SH-SY5Y (cell line): Measurements from ENCODE around the gene HNF1A.

ENCODE experiments used
- GATA2 ChIP-seq: IDR thresholded peaks from 2 replicates; pipeline ENCODE4 v1.6.1; 2011; ENCODE audit warnings: mild to moderate bottlenecking, low read depth, low read length
- GATA3 ChIP-seq: IDR thresholded peaks from 2 replicates; pipeline ENCODE4 v1.6.1; 2011; ENCODE audit warnings: low read depth, mild to moderate bottlenecking, low read length, moderate library complexity

The HNF1A gene

DNA sequence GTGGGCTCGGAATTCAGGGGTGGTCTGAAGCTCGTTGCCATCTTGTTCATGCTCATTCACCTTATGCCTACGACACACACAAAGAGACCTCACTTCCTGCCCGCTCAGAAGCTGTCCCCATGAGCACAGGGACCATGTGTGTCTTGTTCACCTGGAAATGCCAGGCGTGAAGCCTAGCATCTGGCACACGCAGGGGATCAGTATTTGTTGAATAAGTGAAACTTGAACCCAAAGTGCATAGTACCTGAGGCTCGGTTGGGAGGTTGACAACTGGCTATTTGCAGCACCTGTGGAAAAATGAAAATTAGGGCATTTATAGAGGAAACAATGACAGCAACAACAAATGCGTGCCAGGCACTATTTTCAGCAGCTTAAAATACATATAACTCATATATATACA, 32.5 kb downstream of the HNF1A start:
- TF ChIP-seq GATA2 (no peak), GATA3 (no peak)

DNA sequence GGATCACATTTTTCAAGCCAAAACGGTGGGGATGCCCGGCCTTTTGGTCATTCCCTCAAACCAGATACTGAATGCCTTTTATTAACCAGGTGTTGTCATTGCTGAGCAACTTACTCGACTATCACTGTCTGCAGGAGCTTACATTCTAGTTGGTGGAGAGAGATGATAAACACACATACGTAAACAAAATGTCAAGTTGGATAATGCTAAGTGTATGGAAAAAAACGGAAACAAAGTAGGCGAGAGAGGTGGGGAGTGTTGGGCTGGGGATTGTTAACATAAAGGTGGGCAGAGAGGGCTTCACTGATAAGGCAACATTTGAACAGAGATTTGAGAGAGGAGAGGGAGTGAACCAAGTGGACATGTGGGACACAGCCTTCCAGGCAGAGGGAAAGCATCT, 33.5 kb downstream of the HNF1A start:
- TF ChIP-seq GATA2 (no peak), GATA3 (no peak)

DNA sequence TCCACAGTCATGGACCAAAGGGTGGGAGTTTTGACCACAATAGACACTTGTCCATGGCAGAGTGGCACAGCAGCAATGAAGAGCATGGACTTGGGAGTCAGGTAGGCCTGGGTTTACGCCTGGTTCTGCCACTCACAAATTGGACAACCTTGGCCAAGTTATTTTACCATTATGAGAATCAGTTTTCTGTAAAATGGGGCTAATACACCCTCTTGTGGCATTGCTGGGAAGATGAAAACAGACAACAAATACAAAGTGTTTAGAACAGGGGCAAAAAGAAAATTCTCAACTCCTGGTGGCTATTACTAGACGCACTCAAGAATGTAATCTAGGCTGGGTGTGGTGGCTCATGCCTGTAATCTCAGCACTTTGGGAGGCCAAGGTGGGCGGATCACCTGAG, 35.4 kb downstream of the HNF1A start:
- TF ChIP-seq GATA2 (no peak), GATA3 (no peak)

DNA sequence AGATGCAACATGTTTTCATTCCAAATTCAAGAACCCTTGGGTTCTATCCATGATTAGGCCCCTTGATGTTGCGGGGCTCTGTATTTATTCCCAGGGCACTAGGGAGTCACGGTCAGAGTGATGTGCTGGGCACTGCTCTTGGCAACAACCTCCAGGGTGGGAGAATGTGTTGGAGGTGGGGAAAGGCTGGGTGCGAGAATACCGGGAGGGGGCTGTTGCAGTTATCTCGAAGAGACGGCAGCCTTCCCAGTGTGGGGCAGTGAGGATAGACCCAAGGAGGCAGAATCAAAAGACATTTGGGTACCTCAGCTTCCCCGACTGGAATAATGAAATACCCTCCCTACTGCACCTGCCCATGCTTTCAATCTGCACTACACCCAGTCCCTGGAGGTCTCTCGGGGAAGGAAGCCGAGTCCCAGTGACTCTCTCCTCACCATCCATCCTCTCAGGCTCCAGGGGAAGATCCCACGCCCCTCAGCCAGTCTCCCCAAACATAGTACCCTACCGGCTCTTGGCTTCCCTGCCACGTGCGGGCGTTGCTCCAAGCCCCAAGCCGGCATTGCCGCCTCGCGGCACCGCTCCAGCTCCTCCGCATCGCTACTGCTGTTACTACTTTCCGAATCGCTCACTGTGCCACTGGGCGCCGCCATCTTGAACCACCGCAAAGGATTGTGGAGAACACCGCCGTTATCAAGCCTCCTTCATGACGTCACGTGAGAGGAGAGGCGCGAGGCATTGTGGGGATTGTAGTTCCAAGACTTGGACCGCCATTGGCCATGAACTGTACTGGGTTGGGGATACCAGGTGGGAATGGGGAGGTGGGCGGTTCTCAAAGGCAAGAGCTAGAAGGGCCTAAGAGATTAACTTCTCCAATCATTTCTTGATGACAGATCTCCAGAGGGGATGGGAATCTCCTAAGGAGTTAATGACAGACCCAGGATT, 37.8 kb downstream of the HNF1A start, which contains the start of gene C12orf43:
C12orf43 (minus strand) TSS at position 663 of the 942 bp plus-strand sequence; CDS start at position 650, 13 bp downstream.
- no peak for TF ChIP-seq GATA2
- no peak for TF ChIP-seq GATA3

DNA sequence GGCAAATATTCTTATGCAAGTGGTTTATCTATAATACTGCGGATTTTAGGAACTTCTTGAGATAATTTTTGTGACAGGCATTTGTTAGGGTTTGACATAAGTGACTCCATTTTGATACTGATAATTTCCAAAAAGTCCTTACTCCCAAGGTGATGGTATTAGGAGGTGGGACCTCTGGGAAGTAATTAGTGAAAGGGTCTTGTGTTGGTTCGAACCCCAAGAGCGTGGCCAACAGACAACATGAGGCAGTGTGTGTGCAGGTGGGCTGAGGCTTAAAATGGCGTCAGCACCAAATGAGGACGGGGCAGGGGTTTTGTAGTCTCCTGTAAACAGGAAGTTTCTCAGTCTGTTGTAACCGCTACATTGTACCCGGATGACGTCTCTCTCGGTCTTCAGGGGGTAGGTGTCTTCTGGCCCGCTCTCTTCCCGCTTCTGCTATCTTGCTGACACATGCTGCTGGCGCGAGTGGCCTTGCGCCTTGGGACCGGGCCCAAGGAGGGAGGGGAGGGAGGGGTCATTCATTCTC, 39.7 kb downstream of the HNF1A start:
- no peak for TF ChIP-seq GATA3
- TF ChIP-seq GATA2: no peak

DNA sequence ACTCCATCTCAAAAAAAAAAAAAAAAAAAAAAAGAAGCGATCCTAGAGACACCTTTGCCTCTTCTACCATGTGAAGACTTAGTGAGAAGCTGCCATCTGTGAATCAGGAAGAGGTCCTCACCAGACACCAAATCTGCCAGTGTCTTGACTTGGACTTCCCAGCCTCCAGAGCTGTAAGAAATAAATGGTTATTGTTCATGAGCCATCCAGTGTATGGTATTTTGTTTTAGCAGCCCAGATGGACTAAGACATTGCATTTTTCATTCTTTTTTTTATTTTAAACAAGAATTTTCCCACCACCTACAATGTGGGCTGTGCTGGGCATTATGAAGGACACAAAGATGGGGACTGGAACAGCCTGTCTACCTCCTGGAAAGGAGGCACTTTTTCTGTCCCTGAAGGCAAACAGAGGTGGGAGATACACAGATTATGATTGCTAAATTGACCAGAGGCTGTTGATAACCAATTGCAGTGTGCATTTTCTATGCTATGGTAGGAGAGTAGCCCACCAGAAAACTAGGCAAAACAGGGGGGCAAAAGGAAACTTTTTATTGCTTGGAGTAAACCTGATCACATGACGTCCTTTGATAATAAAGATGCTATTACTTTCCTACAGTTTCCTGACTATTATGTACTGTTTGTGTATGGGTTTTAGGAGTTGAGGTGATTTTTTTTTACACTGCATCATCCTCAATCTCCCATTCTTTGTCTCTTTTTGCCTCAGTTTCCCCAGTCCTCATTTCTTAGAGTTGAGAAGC, 40.7 kb downstream of the HNF1A start:
- TF ChIP-seq GATA3 (no peak), GATA2 (no peak)

DNA sequence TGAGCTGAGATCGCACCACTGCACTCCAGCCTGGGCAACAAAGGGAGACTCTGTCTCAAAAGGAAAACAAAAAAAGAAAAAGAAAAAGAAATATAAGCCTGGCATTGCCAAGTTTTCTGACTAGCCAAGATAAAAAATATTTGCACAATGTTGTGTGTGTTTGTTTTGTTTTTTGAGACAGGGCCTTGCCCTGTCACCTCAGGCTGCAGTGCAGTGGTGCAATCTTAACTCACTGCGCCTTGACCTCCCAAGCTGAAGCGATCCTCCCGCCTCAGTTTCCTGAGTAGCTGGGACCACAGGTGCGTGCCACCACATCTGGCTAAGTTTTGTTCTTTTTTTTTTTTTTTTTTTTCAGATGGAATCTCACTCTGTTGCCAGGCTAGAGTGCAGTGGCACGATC, 43.4 kb downstream of the HNF1A start:
- TF ChIP-seq GATA3 (no peak), GATA2 (no peak)

DNA sequence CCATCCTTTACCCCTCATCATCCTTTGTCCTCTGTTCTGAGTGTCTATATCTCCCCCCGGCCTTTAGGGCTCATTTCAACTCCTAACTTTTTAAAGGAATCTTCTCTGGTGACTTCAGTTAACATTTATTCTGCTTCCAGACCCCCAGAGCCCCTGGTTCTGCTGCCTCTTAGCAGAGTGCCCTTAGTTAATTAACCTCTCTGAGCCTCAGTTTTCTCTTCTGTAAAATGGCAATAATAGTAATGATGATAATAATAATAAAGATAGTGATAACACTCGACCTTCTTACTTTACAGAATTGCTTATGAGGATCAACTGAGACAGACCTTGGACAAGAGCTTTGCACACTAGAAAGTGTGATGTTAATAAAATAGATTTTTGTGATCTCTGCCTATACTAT, 44.4 kb downstream of the HNF1A start:
- no peak for TF ChIP-seq GATA3
- no peak for TF ChIP-seq GATA2

DNA sequence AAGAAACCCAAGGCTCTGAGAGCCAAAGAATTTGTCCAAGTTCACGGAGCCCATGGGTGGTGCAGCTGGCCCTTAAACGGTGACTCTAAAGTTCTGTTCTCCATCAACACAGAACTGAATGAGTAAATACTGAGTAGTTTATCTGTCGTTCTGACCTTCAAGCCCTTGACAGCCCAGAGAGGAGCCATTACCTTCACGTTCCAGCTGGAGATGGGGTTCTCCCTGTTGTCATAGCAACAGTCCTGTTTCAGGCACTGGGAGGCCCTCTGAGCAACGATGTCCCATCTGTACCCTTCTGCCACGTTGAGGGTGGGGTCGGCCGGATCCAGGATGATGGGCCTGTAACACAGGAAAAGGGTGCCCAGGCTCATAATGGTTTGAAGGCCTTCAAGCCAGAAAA, 45.5 kb downstream of the HNF1A start:
- TF ChIP-seq GATA3: no peak

DNA sequence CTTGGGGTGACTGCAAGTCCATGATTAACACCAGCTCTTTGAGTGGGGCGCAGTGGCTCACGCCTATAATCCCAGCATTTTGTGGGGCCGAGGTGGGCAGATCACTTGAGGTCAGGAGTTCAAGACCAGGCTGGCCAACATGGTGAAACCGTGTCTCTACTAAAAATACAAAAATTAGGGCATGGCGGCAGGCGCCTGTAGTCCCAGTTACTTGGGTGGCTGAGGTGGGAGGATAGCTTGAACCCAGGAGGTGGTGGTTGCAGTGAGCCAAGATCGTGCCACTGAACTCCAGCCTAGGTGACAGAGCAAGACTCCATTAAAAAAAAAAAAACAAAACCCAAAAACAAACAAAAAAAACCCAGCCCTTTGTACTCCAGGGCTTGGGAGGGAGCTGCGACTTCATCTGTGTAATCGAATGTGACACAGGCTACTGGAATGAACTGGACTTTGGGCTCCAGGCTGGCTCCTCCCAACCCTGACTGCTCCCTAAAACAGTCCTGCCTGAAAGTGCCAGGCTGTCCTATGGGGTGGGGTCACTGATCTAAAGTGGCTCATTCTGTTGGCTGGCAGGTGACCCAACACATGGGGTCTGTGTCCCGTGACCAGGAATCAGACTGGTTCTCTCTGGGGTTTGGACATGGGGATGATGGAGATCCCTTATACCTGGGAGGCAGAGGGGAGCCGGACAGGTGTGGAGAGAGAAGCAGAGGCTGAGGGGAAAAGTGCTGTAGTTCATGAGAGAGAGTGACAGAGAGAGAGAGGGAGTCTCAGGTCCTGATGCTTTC, 47.3 kb downstream of the HNF1A start:
- TF ChIP-seq GATA3: no peak

DNA sequence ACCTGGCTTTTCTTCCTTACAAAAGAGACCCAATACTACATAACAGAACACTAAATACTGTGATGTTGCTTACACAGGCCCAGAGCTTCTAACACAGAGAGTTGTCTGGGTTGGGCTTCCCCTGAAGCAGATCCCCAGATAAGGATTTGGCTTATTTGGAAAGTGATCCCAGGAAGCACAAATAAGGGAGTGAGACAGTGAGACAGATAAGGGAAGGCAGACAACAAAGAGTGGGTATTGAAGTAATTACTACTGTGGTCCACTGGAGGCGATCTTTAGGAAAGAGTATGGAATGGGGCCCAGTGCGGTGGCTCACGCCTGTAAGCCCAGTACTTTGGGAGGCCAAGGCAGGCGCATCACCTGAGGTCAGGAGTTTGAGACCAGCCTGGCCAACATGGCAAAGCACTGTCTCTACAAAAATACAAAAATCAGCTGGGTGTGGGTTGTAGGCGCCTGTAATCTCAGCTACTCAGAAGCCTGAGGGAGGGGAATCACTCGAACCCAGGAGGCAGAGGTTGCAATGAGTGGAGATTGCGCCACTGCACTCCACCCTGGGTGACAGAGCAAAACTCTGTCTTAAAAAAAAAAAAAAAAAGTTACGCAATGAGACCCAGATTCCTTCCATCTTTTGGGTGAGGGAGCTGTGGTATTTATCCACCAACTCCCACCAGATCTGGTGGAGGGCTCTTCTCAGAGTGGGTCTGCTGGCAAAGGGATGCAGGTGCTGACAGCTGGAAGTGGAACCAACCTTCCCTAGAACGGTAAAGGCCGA, 48.1 kb downstream of the HNF1A start:
- TF ChIP-seq GATA2: peak; percentile 54; the same call in 1 of the 2 replicates
- TF ChIP-seq GATA3: no peak

DNA sequence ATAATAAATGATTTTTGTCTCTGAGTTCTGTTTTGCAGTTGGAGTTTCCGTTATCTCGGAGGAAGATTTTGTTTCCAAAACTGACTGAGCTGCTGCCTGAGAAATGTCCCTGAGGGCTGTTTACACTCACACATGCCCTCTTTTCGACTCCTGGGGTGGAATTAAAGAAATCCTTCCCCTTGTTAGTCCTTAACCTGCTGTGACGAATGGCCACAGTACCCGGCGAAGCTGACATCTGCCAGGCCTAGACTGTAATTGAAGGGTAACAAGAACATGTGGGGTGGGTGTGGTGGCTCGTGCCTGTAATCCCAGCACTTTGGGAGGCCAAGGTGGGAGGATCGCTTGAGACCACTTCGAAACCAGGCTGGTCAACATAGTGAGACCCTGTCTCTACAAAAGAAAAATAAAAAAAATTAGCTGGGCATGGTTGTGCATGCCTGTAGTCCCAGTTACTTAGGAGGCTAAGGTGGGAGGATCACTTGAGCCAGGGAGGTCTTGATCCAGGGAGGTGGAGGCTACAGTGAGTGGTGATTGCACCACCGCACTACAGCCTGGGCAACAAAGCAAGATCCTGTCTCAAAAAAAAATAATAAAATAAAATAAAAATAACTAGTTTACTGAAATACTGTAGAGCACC, 52.4 kb downstream of the HNF1A start:
- TF ChIP-seq GATA2: no peak
- TF ChIP-seq GATA3: no peak

DNA sequence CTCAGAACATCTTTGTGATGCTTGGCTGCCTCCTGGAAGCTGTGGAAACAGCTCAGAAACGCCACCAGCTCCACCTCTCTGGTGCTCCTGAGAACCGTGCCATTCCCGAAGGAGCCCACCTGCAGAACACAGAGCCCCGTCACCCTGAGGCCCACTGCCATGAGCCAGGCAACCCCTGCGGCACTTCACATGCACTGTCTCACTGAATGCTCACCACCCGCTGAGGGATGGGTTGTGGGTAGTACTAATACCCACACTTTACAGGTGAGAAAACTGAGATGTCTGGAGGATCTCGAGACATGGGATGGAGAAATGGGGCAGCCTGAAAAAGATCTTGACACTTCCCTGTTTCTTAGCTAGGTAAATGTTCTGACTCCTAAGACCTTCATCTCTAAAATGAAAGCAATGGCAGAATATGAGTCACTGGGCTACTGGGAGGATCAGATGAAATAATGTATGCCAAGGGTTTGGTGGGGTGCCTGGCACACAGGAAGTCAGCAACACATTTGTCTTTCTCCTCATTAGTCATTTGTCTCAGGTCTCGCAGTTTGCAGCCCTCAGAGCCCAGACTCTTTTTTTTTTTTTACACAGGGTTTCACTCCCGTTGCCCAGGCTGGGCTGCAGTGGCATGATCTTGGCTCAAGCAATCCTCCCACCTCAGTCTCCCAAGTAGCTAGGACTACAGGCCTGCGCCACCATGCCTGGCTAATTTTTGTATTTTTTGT, 55.4 kb downstream of the HNF1A start:
- no peak for TF ChIP-seq GATA3
